ENCODE results near the gene EIF4G2.

EIF4G2 gene

GRCh38 chr11:10856689-10857458 lies 48.1 kb upstream of the EIF4G2 start:
- Histone ChIP-seq H3K4me2 (ENCODE audit: low read length) (peak overlapping the region; percentile 94), H3K9me3 (ENCODE audit: control insufficient read depth, insufficient read depth, low read length) (no peaks in the 10 kb centered on the region), H3K27me3 (ENCODE audit: control insufficient read depth, low read length) (no peaks in the 10 kb centered on the region), H3K9me2 (replicated peaks; ENCODE audit: control insufficient read depth, low read length) (no peaks in the 10 kb centered on the region), H3F3A (ENCODE audit: control insufficient read depth, insufficient read depth) (0 out of 2 replicates have a peak, but pooled peaks cover 4% of the 10 kb centered on the region), H3K36me3 (ENCODE audit: control insufficient read depth, low read length) (peaks cover 65% of the 10 kb centered on the region), H3K27ac (ENCODE audit: low read depth, low read length) (peak overlapping the region; percentile 85), H4K20me1 (ENCODE audit: control insufficient read depth, insufficient read depth, low read depth, low read length) (no peaks in the 10 kb centered on the region), H3K4me1 (ENCODE audit: control insufficient read depth, low read length) (peaks cover 27% of the 10 kb centered on the region), H3K79me2 (ENCODE audit: control insufficient read depth, low read length) (peaks cover 79% of the 10 kb centered on the region), H3K4me3 (ENCODE audit: low read length) (peak overlapping the region; percentile 99)
- no peak for TF ChIP-seq CTCF (IDR thresholded peaks at IDR 0.05; ENCODE audit: low read depth, low read length, poor library complexity, severe bottlenecking)
- TF ChIP-seq EZH2phosphoT487 (IDR thresholded peaks at IDR 0.05; ENCODE audit: borderline replicate concordance, low read length): no peak

GRCh38 chr11:10855295-10855694 lies 46.6 kb upstream of the EIF4G2 start:
- H3K79me2 ChIP-seq (ENCODE audit: control insufficient read depth, low read length): peaks cover 73% of the 10 kb centered on the region

GRCh38 chr11:10847960-10848860 lies 39.5 kb upstream of the EIF4G2 start:
- Histone ChIP-seq H3K27ac (ENCODE audit: low read depth, low read length) (no peak overlapping the region), H3K9me2 (replicated peaks; ENCODE audit: control insufficient read depth, low read length) (no peaks in the 10 kb centered on the region), H3F3A (ENCODE audit: control insufficient read depth, insufficient read depth) (no peaks in the 10 kb centered on the region), H3K4me1 (ENCODE audit: control insufficient read depth, low read length) (no peaks in the 10 kb centered on the region), H3K4me3 (ENCODE audit: low read length) (no peak overlapping the region), H3K27me3 (ENCODE audit: control insufficient read depth, low read length) (no peaks in the 10 kb centered on the region), H4K20me1 (ENCODE audit: control insufficient read depth, insufficient read depth, low read depth, low read length) (no peaks in the 10 kb centered on the region), H3K9me3 (ENCODE audit: control insufficient read depth, insufficient read depth, low read length) (no peaks in the 10 kb centered on the region), H3K4me2 (ENCODE audit: low read length) (no peak overlapping the region), H3K79me2 (ENCODE audit: control insufficient read depth, low read length) (peaks cover 9% of the 10 kb centered on the region; the same call in 1 of the 2 replicates), H3K36me3 (ENCODE audit: control insufficient read depth, low read length) (peaks cover 25% of the 10 kb centered on the region)
- TF ChIP-seq EZH2phosphoT487 (IDR thresholded peaks at IDR 0.05; ENCODE audit: borderline replicate concordance, low read length): no peak
- TF ChIP-seq CTCF (IDR thresholded peaks at IDR 0.05; ENCODE audit: low read depth, low read length, poor library complexity, severe bottlenecking): no peak

More at GRCh38 chr11:10855295-10855694, 46.6 kb upstream of the EIF4G2 start:
- peaks cover 23% of the 10 kb centered on the region for H3K4me1 ChIP-seq (ENCODE audit: control insufficient read depth, low read length)
- no peaks in the 10 kb centered on the region for H3K9me3 ChIP-seq (ENCODE audit: control insufficient read depth, insufficient read depth, low read length)
- TF ChIP-seq CTCF (IDR thresholded peaks at IDR 0.05; ENCODE audit: low read depth, low read length, poor library complexity, severe bottlenecking) (no peak), EZH2phosphoT487 (IDR thresholded peaks at IDR 0.05; ENCODE audit: borderline replicate concordance, low read length) (no peak)
- H3K9me2 ChIP-seq (replicated peaks; ENCODE audit: control insufficient read depth, low read length): no peaks in the 10 kb centered on the region
- H4K20me1 ChIP-seq (ENCODE audit: control insufficient read depth, insufficient read depth, low read depth, low read length): no peaks in the 10 kb centered on the region
- H3K27me3 ChIP-seq (ENCODE audit: control insufficient read depth, low read length): no peaks in the 10 kb centered on the region
- H3K27ac ChIP-seq (ENCODE audit: low read depth, low read length): no peak overlapping the region
- no peak overlapping the region for H3K4me3 ChIP-seq (ENCODE audit: low read length)
- no peak overlapping the region for H3K4me2 ChIP-seq (ENCODE audit: low read length)
- H3F3A ChIP-seq (ENCODE audit: control insufficient read depth, insufficient read depth): 0 out of 2 replicates have a peak, but pooled peaks cover 4% of the 10 kb centered on the region
- peaks cover 73% of the 10 kb centered on the region for H3K36me3 ChIP-seq (ENCODE audit: control insufficient read depth, low read length)
